GM10847 (cell line): ENCODE measurements around the gene KRTAP17-1.
"Not testable (repeated sequence)": the region's sequence is repeated elsewhere in the genome, so short reads cannot be mapped to it uniquely, and the experiment has no call there.

ENCODE experiments used
- POLR2A ChIP-seq: IDR thresholded peaks from 2 replicates; pipeline ENCODE4 v1.6.1; 2011; ENCODE audit not compliant: insufficient read length; ENCODE audit errors: extremely low read depth

The KRTAP17-1 gene, protein sequence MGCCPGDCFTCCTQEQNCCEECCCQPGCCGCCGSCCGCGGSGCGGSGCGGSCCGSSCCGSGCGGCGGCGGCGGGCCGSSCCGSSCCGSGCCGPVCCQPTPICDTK

DNA sequence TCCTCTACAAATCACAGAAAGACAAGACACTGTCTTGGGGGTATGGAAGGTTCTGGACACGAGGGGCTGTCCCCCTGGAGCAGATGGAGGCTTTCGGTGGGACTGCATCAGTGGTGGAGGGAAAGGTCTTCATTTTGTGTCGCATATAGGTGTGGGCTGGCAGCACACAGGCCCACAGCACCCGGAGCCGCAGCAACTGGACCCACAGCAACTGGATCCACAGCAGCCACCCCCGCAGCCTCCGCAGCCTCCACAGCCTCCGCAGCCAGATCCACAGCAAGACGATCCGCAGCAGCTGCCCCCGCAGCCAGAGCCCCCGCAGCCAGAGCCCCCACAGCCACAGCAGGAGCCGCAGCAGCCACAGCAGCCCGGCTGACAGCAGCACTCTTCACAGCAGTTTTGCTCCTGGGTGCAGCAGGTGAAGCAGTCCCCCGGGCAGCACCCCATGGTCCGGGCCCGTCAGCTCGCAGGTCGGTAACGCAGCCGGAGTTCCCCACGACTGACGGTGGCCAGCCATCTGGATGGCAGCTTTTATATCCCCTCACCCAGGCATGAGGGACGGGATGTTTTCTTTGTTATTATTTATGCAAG lies at the start of gene KRTAP17-1:
TSS of gene KRTAP17-1 (minus strand) at position 507 of the 591 bp plus-strand sequence. CDS start at position 447, 60 bp downstream.
- no peak for TF ChIP-seq POLR2A

DNA sequence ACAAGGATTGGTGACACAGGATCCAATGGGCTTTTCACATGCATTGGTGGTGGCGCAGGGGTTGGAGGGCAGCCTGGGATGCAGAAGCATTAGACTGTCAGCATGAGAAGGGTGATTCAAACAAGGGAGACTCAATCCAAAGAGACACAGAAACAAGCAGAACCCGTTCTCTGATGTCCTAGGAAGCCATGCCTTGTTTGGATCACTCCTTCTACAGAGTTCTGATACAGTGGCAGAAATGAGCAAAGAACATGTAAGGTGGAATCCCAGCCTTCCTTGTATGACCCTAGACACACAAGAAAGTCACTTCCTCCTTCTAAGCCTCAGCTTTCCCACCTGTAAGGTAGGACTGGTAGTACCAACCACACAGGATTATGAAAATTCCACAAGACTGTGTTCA lies 48.4 kb upstream of the KRTAP17-1 start:
- TF ChIP-seq POLR2A: no peak

DNA sequence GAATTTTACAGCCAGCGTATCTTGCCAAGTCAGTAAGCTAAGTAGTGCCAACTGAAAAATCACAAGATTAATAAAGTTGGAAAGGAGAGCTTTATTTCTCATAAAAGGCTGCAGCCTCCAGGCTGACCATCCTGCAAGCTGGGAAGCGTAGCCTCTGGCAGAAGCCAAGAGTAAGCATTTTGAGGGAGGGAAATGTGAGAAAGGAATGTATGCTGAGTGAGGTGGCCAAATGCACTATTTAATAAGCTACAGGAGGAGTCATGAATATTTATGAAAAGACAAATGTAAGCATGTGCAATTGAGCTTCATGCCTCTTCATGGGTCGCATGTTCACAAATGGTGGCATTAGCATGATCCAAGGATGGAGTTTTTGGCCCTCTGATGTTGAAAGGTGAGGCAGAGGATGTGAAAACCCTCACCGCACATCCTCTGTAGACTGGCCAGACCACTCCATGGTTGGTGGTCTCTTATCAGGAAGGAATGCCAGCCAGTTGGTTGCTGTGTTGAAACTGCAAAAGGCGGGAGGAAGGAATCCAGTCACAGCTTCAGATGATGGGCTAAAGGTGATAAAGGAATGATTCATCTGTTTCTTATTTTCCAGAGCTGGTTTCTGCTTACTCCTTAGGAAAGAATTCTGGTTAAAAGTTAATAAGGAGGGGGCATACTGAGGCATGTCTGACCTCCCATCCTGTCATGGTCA lies 44.9 kb upstream of the KRTAP17-1 start:
- TF ChIP-seq POLR2A: no peak

DNA sequence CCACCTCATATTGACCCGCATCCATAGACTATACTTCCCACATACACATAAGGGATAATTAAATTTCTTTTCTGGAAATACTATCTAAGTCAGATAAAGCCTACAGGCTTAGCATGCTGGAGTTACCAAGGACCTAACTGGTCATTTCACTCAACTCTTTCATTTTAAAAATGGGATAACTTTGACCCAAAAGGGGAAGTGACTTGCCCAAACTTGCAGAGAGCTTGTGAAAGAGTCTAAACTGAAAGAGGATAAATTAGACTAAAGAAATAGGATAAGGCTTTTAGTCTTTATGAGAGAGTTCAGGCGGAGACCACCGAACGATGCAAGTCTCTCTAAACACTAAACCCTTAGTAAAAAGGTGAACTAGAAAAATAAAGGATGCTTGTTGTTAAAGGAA lies 39.0 kb upstream of the KRTAP17-1 start:
- no peak for TF ChIP-seq POLR2A

DNA sequence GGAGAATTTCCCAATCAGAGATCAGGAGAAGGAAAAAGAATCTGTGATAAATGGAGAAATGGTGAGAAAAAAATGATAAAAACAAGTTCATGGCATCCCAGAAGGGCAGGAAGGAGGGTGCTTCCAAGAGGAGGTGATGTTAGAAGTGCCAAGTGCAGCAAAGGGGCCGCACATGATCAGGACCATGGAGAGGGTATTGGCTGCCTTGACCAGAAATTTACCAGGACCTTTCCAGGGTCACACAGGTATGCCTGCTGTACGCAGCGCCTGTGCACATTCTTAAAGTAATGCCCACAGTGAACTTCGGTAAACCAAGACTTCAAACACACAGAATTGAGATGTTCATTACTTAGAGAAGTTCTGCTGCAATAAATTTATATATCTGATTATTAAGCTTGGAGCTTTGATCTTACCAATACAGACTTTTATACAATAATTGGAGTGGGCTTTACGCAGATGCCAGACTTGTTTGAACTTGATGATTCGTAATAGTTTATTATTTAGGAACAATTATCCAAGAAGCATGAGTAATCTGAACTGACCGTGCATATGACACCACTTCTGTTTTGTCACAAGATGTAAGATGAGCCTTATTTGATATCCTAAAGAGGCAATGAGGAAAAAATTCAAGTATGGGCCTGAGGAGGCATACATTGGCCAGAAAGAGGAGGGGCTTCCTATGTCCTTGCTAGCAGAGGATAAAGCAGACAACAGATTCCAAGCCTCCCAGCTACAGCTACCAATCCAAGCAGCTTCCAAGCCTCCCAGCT lies 37.3 kb upstream of the KRTAP17-1 start:
- no peak for TF ChIP-seq POLR2A

DNA sequence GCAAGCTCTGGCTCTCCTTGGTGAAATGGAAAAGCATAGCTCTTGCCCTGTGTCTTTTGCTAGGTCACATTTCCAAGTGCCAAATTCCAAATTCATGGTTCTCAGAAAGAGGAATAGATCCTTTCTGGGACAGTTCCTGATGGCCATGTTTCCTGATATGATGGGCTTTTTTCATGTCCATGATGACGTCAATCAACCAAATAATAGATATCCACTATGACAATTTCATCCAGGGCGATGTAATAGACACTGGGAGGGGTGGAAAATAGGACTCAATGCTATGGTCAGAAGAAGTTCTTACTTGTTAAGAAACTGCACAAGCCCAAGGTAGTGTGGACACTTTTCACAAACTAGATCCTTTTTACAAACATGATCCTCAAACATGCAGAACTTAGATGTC lies 35.7 kb upstream of the KRTAP17-1 start:
- no peak for TF ChIP-seq POLR2A

DNA sequence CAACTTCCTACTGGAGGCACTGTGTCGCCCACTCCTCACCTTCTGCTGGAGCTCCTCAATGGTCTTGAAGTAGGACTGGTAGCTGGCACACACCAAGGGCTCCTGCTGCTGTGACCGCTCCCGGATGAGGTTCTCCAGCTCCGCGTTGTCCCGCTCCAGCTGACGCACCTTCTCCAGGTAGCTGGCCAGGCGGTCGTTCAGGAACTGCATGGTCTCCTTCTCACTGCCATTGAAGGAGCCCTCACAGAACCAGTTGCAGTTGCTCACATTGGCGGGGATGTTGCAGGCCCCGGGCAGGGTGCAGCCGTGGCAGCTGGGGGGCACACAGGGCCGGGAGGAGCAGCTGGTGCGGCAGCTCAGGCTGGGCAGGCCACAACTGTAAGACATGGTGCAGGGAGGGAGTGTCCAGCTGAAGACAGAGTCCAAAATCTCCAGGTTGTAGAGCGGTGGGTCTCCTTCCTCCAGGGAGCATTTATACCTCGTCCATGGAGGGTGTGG lies 34.9 kb upstream of the KRTAP17-1 start, which contains the start of gene KRT33A:
TSS of gene KRT33A (minus strand) at position 448 of the 498 bp plus-strand sequence. CDS start at position 387, 61 bp downstream.
- TF ChIP-seq POLR2A: not testable (repeated sequence)

DNA sequence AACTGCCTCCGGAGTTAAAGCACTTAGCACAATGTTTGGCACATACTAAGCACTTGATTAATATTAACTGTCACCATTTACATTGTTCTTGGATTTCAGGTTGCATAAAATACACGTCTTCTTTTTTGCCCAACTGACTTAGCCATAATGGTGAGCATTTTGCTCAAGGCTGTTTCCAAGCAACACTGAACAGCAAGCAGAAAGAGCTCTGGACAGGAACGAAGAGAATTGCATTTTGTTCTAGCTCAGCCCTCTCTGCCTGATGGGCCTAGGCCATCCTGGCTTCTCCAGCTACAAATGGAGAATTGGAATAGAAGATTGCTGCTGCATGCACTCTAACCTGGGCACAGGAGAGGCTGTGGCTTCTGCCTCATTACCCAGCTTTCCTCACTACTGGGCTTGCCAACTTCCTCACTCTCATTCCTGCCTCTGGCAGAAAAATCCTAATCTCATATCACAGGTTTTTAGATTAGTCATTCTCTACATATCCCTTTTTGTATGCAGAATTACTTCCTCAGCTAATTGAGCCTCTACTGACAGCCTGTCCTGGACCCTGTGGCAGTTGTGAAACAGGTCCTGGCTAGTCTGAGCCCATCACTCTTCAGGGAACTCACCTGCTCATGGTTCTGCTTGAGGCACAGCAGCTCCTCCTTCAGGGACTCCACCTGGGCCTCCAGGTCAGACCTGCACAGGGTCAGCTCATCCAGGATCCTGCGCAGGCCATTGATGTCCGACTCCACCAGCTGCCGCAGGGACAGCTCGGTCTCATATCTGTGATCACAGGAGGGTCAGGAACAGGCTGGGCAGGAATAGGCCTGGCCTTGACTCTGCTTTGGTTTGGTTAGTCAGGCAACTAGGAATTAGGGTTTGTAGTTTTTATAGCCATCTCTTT lies 32.6 kb upstream of the KRTAP17-1 start:
- no peak for TF ChIP-seq POLR2A

DNA sequence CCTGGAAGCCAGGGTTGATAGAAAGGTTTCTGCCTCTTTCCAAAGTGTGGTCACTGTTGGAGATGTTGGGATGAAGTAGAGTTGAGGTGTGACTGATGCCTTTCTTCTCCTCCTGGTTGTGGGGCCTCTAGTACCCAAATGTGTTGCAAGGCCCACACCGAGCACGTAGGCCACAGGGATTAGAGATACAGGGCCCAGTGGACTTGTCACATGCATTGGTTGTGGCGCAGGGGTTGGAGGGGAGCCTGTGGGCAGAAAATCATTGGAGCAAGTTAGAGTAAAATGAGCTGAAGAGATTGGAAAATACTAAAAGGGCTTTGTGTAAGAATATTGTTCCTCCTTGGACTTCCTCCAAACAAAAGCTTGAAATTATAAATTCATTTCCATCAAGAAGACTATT lies 30.5 kb upstream of the KRTAP17-1 start:
- no peak for TF ChIP-seq POLR2A

DNA sequence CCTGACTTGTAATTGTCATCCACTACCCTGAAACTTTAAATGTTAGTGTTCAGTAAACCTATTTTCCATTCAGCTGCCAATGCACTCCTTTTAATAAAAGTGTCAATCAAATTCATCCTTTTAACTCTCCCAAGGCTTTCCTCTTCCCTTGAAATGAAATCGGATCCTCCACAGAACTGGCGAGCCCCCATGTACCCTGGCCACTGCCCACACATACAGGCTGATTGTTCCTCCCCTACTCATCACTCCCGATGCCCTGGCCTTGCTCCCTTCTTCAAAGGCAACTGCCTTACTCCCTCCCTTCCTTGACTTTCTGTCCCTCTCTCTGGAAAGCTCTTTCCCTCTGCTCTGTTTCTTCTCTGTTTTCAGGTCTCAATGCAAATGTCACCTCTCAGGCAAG lies 27.5 kb upstream of the KRTAP17-1 start:
- TF ChIP-seq POLR2A: no peak

DNA sequence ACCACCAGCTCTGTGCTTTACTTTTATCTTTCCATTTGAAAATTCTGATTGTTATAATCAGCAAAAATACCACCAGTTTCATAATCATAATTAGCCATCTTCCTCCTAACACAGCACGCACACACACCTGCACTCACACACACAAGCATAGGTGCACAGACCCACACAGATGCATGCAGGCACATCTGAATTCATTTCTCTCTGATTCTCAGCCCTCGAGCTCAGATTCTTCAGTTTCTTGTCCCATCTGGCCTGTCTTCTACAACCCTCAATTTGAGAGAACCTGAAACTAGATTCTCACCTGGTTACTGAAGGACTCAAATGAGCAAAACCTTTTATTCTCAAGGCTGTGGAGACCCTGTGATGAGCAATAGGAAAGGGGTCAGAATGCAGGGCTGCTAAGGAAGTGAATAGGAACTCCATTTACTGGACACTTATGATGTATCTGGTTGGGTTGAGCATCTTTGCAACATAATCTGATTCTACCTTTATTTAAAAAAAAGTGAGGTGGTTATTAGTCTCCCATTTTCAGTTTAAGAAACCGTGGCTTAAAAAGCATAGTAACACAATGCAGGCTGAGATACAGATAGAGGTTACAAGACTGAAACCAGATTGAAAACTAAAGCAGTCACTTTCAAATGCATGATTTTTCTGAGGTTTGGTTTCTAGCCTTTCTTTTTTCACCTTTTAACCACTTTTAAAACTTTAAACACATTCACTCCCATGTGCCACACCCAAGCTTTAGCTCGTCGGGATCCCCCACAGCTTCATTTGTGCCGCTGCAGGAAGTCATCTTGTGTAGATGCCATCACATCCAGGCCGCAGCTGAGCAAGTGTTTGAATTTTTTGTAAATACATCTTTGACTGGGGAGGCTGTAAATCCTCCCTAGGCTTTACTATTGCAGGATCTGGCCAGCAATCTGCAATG lies 25.7 kb upstream of the KRTAP17-1 start:
- TF ChIP-seq POLR2A: no peak

DNA sequence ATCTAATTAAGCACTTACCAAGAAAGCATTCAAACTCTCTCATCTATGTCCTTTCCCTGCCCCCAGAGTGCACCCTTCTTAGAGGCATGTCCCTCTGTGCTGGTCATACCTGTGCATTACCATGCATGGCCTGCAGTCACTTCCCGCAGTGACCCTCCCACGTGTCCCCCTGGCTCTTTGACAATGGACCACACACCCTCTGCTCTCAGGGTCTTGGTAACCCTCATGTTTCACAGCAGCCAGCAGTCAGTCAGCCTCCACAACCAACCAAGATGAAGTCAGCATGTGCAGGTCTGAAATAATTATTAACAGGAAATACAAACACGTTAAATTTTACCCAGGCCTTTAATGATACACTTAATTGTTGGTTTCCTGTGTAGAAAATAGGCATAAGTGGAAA lies 25.0 kb upstream of the KRTAP17-1 start:
- TF ChIP-seq POLR2A: no peak

DNA sequence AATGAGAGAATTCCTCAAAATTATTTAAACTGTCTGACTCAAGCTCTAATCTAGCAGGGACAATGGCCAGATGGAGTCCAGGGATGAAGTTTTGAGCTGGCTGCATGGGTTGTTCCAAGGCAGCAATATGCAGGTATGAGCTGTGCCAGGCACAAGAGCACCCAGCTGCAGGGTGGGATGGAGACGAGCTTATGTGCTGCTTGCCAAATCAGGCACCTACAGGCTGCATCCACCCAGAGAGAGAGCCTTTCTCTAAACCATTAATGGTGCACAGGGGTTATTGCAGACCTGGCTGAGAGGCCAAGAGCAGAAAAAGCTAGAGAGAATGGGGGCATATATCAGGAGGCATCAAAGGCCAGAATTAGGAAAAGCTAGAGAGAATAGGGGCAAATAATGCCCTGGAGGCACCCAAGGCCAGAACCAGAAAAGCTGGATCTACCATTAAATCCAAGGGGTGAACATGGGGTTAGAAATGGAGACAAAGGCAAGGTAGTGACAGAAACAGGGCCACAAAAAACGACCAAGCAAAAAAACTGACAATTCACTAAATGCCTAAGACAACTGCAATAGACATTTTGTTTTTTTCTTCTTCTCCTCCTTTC lies 24.2 kb upstream of the KRTAP17-1 start:
- TF ChIP-seq POLR2A: no peak

DNA sequence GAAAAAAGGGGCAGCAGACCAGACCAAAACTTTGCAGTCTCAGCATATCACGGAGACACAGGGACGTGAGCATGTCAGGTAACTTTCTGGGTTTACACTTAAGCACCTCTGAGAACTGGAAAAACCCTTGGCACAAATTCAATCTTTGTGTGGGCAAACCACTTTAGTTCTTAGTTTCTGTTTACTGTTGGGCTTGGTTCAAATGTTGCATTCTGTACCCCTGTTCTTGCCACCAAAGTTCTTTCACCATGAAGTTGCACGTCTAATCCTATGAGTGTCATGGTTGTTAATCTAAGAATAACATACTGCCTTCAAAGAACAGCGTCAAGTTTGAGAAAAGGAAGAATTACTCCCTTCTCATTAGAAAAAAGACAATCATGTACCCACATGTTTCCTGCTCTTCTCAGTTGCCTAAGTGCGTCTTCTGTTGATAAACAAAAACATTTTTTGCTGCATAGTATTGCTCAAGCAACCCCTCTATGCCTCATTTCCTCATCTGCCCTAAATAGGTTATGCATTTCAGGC lies 23.5 kb upstream of the KRTAP17-1 start:
- no peak for TF ChIP-seq POLR2A
